ENCODE results near the gene CHPF.

CHPF gene

DNA sequence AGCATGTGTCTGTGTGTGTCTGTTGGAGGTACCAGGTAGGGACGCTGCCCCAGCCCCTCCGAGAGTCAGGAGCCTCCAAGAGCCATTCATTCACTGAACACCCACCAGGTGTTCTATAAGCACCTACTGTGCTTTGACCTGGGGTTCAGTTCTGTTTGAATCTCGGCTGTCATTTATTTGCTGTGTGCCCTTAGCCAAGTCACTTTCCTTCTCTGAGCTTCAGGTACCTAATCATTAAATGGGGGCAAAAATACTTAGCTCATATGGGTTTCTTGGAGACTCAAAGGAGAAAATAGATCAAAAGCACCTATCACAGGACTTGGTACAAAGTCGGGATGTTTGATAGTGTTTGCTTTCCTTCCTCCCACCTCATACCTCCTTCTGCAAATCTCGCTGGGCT lies 16.1 kb downstream of the CHPF start:
- no peak for DNase-seq

DNA sequence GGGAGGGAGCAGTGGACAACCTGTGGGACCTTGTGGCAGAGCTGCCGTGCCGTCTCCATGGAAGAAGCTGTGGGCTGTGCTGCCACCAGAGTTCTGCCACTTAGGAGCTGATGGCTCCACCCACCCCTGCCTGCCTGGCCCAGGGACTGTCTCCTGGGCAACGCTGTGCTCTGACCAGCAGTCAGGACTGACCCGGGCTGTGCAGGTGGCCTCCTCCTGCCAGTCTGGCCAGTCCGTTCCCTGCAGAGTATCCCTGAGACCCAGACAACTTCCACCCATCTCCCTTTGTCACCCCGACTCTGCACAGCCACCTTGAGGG lies 16.6 kb downstream of the CHPF start:
- no peak for DNase-seq

DNA sequence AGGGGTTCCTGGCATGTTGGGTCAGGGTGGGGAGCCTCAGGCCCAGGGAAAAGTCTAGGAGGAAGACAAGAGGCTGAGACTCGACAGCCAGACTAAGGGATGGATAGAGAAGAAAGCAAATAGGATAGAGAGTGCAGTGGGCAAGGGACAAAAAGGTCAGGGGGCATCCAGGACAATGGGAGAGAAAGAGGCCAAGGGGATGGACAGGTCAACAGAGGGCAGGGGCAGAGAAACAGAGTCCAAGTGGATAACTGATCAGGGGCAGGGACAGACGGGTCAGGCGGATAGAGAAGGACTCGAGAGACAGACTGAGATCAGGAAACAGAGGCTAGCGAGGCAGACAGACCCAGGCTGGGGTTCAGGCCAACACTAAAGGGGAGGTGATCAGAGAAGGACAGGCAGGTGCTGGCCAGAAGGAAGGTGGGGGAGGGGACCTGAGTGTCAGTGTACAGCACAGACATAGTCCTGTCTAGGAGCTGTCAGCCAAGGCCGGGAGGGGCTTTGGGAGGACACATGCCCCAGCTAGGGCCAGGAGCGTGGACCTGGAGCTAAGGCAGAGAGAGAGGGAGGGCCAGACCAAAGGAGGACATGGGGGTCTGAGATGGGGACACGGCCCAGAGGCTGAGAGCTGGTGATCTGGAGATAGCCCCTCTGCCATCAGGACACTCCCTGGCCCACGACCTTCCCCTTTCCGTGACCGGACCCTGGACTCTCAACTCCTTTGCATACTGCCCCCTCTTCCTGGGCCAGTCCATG lies 17.1 kb downstream of the CHPF start:
- DNase-seq, result no peak

DNA sequence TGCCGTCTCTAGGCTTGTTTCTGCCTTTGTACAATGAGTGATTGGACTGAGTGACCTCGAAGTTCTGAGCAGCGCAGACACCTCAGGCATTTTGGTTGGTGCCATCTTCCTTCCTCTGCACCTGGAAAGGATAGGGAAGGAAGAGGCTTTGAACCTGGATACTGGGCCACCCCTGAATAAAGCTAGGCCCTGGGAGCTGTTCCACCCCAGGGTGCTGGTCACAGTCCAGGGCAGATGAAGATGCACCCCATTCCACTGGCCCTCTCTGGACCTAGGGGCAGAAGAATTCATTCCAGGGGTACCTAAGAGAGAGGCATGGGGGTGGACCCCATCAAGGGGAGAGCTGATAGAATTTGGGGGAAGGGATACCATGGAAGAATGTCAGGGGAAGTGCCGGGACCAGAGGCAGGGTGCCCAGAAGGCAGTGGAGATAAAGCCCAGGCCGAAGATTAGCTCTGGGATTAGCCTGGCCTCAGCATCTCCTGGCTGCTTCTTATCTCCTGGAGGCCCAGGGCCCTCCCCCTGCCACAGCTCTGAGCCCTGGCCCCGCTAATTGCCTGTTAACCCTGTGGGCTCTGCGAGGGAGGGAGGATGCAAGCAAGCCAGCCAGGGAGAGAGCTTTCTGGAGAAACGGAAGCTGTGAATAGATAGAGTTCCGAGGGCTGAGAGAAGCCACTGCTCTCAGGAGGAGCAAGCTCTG lies 17.9 kb downstream of the CHPF start:
- DNase-seq, result no peak

DNA sequence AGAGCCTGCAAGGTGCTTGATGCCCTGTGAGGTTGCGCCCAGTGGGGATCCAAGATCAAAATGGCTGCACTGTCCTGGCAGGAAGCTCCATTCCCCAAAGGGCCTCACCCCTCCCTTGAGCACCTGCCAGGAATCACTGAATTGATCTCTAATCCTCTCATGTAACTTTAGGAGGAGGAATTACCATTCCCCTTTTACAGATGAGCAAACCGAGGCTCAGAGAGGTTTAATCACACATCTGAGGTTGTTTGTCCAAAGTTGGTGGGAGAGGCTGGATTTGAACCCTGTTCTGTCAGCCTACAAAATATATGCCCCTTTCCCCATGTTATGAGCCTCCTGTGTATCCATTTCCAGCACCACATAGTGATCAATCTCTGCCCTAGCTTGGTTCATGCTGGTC lies 18.8 kb downstream of the CHPF start:
- DNase-seq, result no peak

DNA sequence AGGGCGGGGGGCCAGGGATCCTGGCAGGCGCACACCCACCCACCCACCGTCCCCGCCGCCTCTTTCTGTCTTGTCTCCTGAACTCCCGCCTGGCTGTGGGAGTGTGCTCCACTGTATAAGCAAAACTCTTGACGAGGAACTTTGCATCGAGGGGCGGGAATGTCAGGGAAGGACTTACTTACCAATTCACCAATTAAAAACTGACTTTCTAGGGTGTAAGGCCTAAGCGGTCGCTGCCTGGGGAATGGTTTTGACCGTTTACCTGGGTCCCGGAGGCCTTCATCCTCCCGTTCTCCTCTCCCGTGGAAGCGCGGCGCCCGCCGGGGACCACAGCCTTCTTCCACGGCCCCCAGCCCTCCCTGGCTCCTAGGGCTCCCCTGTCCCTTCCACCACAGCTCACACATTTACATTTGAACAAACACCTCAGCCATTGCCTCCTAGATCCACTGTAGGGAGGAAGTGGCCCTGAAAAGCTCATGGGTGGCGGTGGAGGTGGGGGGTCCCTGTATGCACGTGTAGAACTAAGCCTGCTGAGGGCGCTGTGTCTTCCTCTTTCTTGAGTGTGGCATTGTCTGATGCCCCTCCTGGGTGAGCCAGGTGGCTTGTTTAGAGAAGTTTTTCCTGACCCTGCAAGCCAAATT lies 20.5 kb downstream of the CHPF start:
- no peak for DNase-seq

DNA sequence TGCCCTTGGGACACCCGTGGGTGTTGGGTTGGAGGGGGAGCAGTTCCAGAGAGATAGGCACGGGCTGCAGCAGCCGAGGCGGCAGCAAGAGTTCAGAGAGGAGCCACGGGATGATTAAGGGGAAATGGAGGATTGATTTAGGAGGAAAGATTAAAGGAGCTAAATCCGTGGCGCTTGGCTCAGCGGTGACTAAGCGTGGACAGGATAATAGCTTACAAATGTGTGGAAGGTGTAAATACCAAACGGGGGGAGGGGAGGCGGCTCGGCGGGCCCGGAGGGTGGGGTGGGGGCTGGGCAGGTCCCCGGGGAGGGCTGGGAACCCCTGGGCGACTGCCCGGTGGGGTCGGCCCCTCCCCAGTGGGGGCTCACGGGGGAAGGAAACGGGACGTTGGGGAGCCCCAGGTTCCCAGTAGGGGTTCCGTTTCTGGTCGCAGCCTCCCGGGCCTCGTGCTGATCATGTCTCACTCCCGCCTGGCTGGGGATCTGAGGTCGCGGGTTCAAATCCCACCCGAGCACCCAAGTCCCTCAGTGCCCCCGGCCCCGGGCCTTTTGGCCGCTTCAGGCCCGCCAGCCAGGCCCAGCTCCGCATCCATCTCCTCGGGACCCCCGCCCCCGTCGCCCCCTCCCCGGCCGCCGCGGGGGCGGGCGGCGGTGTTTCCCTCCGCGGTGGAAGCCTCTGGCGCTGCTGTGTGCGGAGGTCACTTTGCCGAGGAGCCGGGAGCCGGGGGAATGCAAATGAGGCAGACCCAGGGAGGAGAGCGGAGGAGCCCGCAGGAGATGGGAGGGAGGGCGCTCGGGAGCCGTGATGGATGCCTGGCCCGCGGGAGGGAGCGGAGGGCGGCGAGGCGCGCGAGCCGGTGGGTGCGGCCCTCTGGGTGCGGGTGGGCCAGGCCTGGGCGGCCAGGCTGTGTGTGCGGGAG lies 21.2 kb downstream of the CHPF start:
- no peak for DNase-seq

DNA sequence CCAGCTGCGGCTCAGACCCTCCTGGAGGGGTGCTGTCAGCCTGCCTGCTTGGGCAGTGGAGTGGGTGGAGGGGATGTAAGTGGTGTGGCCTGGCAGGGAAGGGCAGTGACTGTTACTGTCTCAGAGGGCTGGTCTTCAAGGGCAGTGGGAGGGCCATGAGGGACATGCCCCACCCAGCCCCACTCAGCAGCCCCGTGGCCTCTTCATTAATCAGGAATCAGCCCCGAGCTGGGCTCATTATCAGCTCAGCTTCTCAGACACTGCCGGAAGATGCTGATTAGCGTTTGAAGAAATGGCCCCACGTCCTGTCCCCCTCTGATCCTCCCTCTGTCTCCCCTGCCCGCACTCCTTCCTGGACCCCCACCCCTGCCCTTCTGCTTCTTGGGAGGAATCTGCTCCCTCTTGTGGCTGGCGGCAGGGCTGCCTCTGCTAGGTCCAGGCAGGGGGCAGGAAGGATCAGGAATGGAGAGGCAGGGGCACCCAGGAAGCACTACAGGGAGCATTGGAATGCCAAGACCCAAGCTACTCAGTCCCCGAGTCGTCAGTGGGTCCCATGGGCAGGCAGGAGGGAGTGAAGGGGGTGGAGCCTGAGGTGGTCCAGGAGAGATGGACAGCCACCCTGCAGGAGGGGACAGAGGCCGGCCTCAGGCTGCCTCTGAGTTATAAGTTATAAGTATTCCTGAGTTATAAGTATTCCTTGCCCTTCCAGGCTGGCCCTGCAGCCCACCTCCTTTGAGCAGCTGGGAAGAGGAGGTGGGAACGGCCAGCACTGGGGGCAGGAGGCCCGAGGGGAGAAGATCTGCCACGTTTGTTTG lies 22.3 kb downstream of the CHPF start:
- DNase-seq, result no peak

DNA sequence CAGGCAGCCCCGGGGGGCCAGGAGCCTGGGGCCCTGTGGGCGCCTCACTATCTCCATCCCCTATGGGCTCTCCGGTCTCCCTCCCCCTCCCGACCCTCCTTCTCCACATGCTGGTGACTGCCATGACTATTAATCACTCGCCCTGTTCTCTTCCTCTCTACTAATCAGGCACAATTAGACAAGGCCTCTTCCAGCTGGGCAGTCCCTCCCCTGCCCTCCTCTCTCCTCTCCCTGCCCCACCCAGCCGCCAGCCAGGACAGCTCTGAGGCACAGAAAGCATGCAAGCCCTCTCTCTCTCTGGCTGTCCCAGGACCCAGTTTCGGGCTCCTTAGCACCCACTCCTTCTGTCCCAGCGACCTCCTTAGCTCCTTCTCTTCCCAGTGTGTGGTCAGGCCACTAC lies 23.5 kb downstream of the CHPF start:
- DNase-seq, result no peak

DNA sequence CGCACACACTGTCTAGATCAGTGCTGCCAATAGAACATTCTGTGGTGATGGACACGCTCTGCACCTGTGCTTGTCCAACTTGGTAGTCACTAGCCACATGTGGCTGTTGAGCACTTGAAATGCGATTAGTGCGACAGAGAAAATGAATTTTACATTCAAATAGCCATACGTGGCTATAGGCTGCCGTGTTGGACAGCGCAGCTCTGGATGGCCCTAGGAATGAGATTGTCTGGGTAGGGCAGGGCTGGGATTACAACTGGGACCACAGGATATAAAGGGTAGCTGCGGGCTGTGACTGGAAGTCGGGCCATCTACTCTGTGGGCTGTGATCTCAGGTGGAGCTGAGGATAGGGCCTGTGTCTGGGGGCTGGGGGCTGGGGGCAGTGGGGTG lies 24.1 kb downstream of the CHPF start:
- DNase-seq, result no peak

DNA sequence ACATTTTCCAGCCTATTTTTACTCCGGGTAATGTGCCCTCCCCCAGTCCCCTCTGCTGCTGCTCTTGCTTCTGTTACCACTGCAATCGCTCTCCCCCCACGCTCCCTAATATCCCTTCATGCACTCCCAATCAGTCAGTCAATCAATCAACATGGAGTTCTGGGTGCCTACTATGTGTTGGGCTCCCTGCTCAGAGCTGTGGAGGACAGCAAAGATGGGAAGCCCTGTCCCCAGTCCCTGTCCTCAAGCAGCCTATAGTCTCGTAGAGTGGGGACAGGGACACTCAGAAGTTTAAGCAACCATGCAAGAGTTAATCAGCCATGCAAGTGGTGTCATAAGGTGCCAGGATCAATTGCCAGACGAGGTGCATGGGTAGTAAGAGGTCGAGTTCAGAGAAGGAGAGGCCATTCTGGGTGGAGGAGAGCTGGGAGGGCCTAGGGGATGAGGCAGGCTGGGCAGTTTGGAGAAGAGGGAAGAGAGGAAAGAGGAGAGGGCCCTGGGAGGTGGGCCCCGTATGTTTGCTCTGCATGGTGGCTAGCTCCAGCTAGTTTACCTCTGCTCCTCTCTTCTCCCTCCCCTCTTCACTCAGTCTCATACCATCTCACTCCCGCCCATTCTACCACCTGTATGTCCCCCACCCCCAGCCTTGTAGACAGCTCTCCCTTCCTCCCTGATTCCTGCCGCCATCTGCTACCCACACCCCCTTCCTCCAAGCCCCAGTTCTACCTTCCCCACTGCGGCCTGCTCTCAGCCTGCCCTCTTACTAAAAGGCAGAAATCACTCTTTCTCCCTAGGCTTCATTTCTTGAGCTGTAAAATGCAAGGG lies 25.4 kb downstream of the CHPF start:
- DNase-seq, result no peak

DNA sequence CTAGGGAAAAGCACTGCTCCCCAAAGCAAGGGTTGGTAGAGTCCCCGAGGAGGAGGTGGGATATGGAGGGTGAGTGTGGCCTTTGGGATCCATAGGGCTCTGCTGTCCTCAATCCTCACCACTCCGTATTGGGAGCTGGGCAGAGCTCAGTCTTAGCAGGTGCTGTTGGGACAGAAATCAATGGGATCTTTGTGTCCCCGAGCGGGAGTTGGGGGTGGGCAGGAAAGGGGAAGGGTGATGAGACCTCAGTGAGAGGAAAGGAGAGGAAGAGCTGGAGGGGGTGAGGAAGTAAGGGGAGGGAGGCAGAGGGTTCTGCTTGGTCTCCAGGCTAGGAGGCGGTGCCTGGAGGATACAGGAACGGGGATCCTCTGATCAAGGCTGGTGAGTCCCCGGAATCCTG lies 26.7 kb downstream of the CHPF start:
- no peak for DNase-seq

DNA sequence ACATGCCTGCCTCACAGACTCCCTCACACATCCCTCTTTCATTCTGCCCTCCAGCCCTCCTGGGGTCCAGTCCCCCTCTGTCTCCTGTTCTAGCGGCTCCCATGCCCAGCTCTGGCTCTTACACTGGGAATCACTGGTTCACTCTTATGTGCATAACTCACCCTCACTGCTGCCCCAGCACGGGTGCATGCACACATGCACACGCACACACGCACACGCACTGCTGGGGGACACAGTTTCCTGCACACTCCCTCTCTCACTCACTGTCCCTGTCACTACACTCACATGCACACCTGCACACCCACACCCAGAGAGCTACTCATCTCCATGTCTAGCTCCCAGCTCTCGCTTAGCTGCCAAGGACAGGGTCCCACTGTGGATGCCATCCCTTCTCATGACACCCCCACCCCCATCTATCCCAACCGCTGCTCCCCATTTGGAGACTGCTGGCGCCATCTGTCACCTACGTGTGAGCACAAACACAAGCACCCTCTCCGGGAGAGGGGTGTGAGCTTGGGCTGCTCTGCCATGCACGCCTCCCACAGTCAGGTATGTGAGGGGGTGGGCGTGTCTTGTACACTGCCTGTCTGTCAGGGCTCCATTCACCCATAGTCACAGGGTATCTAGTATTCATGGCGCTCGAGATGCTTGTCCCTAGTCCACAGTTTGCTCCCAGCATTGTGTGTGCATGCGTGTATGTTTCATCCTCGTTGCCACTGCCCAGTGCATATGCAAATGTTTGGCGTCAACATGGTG lies 27.6 kb downstream of the CHPF start:
- no peak for DNase-seq

DNA sequence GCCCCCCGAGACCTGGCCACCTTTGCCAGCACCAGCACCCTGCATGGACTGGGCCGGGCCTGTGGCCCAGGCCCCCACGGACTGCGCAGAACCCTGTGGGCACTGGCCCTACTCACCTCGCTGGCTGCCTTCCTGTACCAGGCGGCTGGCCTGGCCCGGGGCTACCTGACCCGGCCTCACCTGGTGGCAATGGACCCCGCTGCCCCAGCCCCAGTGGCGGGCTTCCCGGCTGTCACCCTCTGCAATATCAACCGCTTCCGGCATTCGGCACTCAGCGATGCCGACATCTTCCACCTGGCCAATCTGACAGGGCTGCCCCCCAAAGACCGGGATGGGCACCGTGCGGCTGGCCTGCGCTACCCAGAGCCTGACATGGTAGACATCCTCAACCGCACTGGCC lies 28.8 kb downstream of the CHPF start:
- no peak for DNase-seq

DNA sequence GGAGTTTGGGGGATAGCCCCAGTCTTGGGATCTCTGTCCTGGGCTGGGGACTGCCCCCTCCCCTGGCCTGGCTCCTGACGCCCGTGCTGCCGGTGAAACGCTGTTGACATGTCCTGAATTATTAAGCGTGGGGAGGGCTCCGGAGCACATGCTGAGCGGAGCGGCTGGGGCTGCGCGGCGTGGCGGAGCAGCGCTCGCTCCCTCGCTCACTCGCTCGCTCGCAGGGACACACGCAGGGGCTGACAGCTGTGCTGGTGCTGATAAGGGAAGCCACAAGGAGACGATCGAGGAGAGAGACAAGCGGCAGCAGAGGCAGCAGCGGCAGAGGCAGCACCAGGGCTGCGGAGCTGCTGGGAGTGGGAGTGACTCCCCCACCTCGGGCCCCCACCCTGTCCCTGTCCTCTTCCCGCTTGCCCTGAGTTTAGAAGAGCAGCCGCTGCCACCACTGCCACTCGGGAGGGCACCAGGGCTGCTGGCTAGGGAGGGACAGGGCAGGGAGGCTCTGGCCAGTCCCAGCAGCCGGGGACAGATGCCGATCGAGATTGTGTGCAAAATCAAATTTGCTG lies 29.3 kb downstream of the CHPF start, which contains the start of gene ASIC4:
ASIC4 (plus strand) TSS at position 287 of the 566 bp plus-strand sequence; CDS start at position 530, 243 bp downstream.
- DNase-seq, result no peak

DNA sequence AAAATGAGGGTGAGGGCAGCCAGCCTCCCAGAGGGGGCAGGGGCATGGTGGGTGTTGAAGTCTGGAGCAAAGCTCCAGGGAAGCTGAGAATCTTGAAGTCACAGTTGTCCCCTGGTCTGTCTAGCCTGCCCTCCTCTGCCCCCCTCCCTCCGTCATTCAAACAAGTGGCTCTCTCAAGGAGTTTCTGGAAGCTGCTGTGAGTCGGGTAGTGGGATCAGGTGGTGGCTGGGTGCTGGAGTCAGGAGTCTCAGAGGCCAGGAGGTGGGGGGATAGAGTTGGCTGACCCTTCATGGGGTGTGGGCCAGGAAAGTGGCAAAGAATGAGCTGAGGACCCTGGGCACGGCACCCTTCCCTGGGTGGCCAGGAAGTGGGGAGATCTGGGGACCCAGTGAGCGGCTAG lies 29.8 kb downstream of the CHPF start:
- DNase-seq, result no peak

DNA sequence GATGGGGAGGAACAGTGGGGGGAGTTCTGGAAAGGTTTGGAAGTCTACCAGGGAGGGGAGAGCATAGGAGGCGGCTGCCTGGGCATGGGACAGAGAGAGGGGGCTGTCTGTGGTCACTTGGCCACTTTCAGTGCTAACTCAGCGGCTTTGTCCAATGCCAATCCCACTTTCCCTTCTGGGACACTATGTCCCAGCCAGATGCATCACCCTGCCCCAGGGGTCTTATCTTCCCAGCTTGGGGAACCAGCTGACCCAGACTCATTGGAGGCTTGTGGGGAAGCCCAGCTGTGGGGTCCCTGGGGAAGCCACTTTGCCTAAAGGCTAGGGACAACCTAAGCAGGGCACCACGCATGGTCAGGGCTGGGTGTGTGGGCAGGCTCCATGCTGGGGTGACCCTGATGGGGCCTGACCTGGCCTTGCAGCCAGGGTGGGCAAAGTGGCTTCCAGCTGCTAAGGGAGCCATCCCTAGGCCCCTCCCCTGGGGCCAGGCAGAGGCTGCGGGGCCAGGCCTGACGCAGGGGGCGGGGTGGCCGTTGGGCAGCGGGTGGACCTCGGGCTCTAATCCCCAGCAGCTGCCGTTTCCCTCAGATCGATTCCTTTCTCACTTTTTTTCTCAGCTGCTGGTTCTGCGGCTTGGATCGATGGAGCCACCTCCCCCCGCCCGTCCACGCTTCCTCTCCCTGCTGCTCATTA lies 30.9 kb downstream of the CHPF start:
- no peak for DNase-seq

DNA sequence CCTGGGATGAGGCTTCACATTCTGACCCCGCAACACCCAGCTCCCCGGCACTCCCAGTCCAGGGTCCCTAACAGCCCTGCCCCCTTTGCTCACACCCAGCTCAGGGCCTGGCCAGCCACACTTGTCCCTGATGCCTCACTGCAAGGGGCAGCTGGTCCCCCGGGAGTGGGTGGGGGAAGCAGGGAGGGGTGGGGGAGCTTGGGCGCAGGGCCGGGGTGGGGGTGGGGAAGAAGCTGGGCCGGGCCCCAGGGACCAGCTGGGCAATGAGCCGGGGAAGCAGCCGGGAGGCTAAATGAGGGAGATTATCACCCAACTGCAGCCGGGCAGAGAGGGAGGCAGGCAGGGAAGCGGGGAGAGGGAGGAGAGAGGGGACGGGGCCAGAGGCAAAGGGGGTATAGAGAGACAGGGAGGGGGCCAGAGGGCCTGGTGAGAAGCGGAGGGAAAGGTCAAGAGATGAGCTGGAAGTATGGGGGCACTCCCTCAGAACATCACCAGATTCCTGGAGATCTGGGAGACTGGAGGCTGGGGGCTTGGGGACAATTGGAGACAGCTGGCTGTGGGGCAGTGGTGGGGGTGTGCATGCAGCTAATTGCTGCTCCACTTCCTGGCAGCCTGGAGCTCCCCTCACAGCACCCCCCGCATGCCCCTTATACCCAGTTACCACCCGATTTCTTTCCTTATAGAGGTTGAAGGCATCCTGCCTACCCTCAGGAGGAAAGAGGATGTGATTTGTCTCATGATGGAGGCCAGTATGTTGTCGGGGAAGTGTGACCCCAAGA lies 31.9 kb downstream of the CHPF start:
- DNase-seq, result no peak
